ENCODE measurements around the gene ZBTB7C. TPM values are rescaled to one million over a fixed set of nuclear protein-coding genes. Genes with fewer than 3 reads are reported as not detected.

The ZBTB7C gene
- total RNA-seq, 1 donor = 0.09 TPM

DNA sequence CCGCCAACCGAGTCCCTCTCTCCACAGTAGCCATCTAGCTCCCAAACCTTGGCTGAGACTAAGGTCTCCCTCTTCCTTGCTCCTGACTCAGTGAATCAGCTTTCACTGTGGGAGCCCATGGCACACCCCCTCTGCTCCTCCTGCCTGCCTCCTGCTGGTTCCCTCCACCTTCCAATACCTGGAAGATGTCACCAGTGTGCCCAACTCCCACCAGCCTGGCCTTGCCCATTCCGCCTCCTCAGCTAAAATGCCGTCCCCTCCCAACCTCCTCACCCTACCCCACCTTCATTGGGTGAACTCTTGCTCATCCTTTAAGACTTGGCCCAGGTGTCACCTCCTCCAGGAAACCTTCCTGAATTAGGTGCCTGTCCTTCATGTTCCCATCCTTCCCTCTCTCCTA, 348.8 kb downstream of the ZBTB7C start:
- no peak for DNase-seq (ENCODE audit: low read depth)
- H3K4me3 ChIP-seq (ENCODE audit: low read depth, low read length) = no peak overlapping the region
- TF ChIP-seq, protein P1, sequence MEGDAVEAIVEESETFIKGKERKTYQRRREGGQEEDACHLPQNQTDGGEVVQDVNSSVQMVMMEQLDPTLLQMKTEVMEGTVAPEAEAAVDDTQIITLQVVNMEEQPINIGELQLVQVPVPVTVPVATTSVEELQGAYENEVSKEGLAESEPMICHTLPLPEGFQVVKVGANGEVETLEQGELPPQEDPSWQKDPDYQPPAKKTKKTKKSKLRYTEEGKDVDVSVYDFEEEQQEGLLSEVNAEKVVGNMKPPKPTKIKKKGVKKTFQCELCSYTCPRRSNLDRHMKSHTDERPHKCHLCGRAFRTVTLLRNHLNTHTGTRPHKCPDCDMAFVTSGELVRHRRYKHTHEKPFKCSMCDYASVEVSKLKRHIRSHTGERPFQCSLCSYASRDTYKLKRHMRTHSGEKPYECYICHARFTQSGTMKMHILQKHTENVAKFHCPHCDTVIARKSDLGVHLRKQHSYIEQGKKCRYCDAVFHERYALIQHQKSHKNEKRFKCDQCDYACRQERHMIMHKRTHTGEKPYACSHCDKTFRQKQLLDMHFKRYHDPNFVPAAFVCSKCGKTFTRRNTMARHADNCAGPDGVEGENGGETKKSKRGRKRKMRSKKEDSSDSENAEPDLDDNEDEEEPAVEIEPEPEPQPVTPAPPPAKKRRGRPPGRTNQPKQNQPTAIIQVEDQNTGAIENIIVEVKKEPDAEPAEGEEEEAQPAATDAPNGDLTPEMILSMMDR (IDR thresholded peaks at IDR 0.05; ENCODE audit: insufficient read depth, low read length) = no peak

DNA sequence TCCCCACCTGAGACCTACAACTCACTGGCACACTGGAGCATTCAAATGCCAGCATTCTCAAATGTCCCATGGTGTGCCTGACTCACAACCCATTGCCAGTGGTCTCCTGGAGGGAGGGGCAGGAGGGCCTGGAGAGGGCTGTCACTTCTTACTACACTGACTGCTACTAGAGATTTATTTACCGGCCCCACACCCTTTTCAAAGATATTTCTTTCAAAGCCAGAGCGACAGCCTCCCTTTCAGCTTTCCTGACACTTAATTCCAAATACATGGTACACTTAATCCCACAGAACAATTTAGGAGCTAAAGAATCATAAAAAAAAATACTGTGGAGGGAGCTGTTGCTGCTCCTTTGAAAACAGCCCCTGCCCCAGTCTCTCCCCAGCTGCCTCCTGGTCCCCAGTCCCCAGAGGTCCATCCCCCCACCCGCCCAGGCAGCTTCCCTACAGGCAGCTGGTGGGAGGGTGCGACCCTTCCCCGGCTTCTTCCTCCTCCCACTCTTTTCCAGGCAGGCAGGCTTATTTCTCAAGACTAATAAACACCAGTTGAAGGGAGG, 349.6 kb downstream of the ZBTB7C start:
- DNase-seq (ENCODE audit: low read depth) = no peak
- no peak overlapping the region for H3K4me3 ChIP-seq (ENCODE audit: low read depth, low read length)
- TF ChIP-seq, protein P1 (IDR thresholded peaks at IDR 0.05; ENCODE audit: insufficient read depth, low read length) = no peak

DNA sequence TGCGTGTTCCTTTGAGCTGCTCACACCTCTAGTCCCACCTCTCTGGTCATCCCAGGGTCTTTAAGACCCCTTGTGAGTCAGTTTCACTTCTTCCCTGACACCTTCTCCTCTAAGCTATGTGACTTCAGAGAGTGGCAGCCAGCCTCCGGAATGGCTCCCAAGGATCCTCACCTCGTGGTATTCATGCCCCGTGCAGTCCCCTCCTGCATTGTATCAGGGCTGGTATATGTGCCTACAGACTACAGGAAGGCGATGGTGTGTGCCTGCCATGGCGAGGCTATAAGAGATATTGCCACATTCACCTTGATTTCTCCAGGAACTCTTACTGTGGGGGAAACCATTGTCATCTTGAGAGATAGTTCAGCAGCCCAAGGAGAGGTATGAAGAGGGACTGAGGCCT, 350.7 kb downstream of the ZBTB7C start:
- no peak overlapping the region for H3K4me3 ChIP-seq (ENCODE audit: low read depth, low read length)
- no peak for DNase-seq (ENCODE audit: low read depth)
- TF ChIP-seq, protein P1 (IDR thresholded peaks at IDR 0.05; ENCODE audit: insufficient read depth, low read length) = no peak

DNA sequence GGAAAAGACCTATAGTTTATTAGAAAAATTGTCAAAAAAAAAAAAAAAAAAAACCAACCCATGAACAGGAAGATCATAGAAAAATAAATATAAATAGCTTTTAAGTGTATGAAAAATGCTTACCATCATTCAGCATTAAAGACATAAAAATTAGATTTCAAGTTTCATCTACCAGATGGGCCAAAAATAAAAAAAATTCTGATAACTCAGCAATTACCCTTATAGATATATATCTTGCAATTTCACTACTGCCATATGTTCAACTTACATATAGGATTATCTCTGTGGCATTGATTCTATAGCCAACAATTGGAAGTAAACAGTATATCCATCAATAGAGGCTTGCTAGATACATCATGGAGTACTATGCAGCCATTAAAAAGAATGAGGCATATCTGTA, 352.2 kb downstream of the ZBTB7C start:
- H3K4me3 ChIP-seq (ENCODE audit: low read depth, low read length) = no peak overlapping the region
- TF ChIP-seq, protein P1 (IDR thresholded peaks at IDR 0.05; ENCODE audit: insufficient read depth, low read length) = no peak
- DNase-seq (ENCODE audit: low read depth) = no peak

DNA sequence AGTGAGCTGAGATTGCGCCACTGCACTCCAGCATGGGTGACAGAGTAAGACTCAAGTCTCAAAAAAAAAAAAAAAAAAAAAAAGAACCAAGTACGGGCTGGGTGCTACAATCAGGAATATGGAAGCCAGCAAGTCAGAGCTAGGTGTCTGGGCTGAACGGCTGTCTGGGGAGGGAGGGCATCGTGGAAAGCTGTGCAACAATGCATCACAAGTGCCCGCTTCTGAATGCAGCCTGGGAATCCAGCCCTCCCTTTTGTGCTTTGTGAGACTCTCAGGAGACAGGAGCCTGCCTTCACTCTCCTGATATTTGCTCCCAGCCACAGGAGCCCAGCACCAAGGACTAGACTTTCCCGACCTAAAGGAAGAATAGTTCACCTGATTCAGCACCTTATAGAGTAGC, 353.8 kb downstream of the ZBTB7C start:
- no peak overlapping the region for H3K4me3 ChIP-seq (ENCODE audit: low read depth, low read length)
- DNase-seq (ENCODE audit: low read depth) = no peak
- TF ChIP-seq, protein P1 (IDR thresholded peaks at IDR 0.05; ENCODE audit: insufficient read depth, low read length) = no peak

DNA sequence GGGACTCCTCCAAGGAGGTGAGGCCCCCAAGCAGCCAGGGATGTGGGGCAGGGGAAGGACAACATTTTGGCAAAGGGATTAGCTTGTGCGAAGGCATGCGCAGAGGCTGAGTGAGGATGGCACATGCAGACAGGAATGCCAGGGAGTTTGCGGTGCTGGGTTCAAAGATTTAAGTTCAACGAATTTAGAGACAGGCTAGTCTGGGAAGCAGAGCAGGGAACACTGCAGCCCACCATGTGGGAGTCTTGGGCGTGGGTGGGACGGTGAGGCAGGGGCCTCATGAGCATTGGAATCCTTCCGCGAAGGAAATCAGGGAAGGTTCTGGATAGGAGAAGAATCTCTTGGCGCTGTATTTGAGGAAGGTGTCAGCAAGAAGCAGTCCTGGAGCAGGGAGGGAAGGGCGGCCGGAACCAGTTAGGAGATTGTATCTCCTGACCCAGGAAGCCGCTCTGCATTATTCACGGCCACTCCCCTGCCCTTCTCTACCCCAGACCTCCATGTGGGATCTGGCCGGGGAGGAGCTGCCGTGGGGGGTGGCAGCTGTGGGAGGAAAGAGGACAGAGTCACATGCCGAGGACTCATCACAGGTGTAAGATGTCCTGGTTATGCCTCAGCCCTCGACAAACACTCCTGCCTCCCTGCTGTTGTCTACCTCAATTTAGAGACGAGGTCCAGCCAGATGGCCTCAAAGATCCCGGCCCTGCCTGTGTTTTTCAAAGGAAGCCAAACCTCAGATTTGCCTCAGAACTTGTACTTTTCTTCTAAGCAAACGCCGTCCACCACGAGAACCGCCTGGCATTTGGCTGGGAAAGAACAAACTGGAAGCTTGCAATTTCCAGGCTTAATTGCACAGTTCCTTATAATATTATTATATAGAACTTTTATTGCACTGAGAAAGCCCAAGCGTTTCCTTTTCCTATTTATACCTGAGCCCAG, 355.0 kb downstream of the ZBTB7C start:
- no peak overlapping the region for H3K4me3 ChIP-seq (ENCODE audit: low read depth, low read length)
- TF ChIP-seq, protein P1 (IDR thresholded peaks at IDR 0.05; ENCODE audit: insufficient read depth, low read length) = no peak
- DNase-seq (ENCODE audit: low read depth) = no peak
